ENCODE measurements around the gene ATRIP. TPM values are rescaled to one million over a fixed set of nuclear protein-coding genes. Genes with fewer than 3 reads are reported as not detected.

The ATRIP gene
- total RNA-seq, 4 donors from 2014 or later, result 7.5 to 10.5 (median 9.3) TPM

DNA sequence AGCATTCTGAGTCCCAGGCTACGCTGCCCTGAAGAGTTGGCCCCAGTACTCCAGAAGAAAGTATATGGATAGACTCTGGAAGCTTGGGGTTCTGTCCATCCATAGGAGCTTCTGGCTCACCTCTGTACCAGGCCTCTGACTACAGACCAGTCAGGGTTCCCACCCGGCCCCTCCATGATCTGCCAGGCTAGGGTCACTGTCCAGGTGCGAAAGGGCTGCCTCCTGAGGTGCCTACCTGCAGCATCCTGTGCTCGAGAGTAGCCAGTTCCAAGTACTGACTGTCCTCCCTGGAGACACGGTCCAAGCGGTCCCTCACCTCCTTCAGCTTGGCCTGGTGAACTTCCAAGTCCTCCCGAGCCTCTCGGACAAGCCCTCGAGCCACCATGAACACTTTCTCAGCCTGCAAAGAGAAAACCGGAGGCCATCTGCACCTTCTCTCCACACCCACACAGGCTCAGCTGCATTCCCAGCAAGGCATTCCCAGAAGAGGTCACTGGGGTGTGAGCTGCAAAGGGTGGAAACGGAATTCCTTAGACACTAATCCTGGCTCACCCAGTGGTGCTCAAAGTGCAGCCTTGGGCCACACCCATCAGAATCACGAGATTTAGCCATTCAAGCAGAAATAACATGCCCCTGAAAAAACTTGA lies 12.9 kb upstream of the ATRIP start:
- H3K27ac ChIP-seq, result peak overlapping the region; percentile 60 to 98 (median 79)
- WGBS, 2 donors, result 53 to 60% methylated on average over 9 to 11 of the region's 12 CpGs
- peaks cover 0 to 65% (median 23%) of the 10 kb centered on the region in 4 donors for H3K4me1 ChIP-seq
- H3K9me3 ChIP-seq, result no peaks in the 10 kb centered on the region
- peak in 1 of 2 donors; percentile 46 for DNase-seq (ENCODE audit: low spot score in 2 of 2)
- H3K27me3 ChIP-seq, result no peaks in the 10 kb centered on the region
- peak overlapping the region in 3 of 4 donors; percentile 23 to 40 (median 27) for H3K4me3 ChIP-seq
- peaks cover 0 to 17% (median 4%) of the 10 kb centered on the region in 3 donors for H3K36me3 ChIP-seq
- TF ChIP-seq POLR2A (IDR thresholded peaks at IDR 0.05) (peak in 1 of 2 donors; percentile 46), EP300 (IDR thresholded peaks at IDR 0.05) (peak; percentile 19 to 76)
- TF ChIP-seq, protein P1, sequence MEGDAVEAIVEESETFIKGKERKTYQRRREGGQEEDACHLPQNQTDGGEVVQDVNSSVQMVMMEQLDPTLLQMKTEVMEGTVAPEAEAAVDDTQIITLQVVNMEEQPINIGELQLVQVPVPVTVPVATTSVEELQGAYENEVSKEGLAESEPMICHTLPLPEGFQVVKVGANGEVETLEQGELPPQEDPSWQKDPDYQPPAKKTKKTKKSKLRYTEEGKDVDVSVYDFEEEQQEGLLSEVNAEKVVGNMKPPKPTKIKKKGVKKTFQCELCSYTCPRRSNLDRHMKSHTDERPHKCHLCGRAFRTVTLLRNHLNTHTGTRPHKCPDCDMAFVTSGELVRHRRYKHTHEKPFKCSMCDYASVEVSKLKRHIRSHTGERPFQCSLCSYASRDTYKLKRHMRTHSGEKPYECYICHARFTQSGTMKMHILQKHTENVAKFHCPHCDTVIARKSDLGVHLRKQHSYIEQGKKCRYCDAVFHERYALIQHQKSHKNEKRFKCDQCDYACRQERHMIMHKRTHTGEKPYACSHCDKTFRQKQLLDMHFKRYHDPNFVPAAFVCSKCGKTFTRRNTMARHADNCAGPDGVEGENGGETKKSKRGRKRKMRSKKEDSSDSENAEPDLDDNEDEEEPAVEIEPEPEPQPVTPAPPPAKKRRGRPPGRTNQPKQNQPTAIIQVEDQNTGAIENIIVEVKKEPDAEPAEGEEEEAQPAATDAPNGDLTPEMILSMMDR (IDR thresholded peaks at IDR 0.05), result no peak

DNA sequence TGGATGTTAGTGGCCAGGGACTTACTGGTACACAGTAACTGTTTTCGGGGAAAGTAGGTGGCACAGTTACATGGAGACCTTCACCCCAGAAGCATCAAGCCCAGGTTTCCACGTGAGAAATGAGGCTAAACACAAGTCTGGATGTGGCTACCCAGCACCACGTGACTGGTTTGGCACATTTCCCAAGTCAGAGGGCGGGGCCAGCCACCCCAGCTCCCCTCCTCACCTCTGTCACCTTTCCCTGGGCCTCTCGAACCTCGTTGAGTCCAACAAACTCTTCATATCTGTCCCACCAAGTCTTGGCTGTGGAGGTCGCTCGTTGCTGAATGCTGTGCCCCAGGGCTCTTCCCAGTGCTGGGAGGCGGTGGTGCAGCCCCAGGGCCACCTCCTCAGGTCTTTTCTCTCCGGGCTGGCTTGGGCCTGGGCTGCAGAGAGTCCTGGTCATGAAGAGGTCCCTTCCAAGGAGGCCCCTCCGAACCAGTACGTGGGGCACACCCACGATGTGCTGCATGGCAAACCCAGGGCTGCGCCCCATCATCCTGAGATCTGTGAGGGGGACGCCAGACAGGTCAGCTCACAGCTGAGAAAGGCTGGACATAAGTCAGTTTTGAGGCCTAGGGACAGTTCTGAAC lies 11.8 kb upstream of the ATRIP start:
- Histone ChIP-seq H3K9me3 (no peaks in the 10 kb centered on the region), H3K4me1 (peaks cover 0 to 72% (median 27%) of the 10 kb centered on the region in 4 donors), H3K4me3 (no peak overlapping the region), H3K27ac (peak overlapping the region; percentile 60 to 98 (median 79)), H3K36me3 (peaks cover 0 to 17% (median 4%) of the 10 kb centered on the region in 3 donors), H3K27me3 (no peaks in the 10 kb centered on the region)
- TF ChIP-seq EP300 (IDR thresholded peaks at IDR 0.05), result no peak
- DNase-seq (ENCODE audit: low spot score in 2 of 2), result no peak
- 68 to 71% methylated on average over 11 to 15 of the region's 15 CpGs for WGBS, 2 donors

DNA sequence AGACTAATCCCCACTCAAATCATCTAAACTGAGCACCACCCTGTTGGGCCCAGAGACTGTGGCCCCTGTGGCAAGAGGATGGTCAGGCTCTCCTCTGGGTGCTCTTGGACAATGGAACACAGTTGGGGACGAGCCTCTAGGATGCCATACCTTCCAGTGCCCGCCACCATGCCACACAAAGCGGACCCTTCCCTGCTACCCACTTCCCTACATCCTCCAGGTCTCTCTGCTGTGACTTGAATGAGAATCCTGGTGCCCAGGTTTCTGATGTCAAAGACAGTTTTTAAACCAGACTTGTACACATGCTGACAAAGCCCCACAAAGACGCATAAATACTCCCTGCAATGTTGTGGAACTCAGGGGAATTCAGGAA lies 11.3 kb upstream of the ATRIP start:
- no peaks in the 10 kb centered on the region for H3K27me3 ChIP-seq
- no peaks in the 10 kb centered on the region for H3K9me3 ChIP-seq
- no peak for DNase-seq (ENCODE audit: low spot score in 2 of 2)
- H3K36me3 ChIP-seq, result peaks cover 0 to 17% (median 4%) of the 10 kb centered on the region in 3 donors
- H3K4me1 ChIP-seq, result peaks cover 0 to 68% (median 26%) of the 10 kb centered on the region in 4 donors
- TF ChIP-seq EP300 (IDR thresholded peaks at IDR 0.05) (no peak), POLR2A (IDR thresholded peaks at IDR 0.05) (no peak)
- TF ChIP-seq, protein P1 (IDR thresholded peaks at IDR 0.05), result no peak
- 75 to 86% methylated on average over 4 of the region's 4 CpGs for WGBS, 2 donors
- H3K27ac ChIP-seq, result peak overlapping the region; percentile 60 to 98 (median 79)
- H3K4me3 ChIP-seq, result no peak overlapping the region

DNA sequence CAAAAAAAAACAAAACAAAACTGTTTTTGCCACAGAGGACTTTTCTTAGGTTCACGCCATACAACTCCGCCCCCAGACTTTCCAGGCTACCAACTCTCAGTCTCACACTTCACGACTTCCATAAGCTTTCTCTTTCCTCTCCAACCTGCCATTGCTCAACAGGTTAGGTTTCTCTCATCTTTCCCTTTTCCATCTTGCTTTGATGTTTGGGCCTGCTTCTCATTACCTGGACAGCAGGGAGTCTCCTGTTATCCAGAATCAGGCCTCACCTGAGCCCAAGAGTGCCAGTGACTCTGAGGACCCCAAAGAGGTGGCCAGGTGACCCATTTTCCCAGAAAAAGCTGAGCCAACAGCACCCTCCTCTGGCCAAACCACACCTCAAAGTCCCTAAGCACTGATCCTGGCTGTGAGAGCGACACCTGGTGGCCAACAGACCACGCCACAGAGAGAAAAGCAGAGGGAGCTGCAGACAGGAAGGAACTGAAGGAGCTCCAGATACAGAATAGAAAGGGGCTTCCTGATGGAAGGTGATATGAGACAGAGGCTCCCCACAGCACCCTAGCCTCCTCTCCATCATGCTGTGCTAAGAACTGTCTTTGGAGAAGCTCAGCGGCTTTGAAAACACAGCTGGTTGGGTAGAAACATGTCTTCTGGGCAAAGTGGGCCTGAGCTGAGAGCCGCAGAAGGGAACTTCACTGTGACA lies 10.6 kb upstream of the ATRIP start:
- WGBS, 2 donors, result 33 to 41% methylated on average over 7 of the region's 7 CpGs
- peaks cover 0 to 17% (median 4%) of the 10 kb centered on the region in 3 donors for H3K36me3 ChIP-seq
- DNase-seq (ENCODE audit: low spot score in 2 of 2), result peak; percentile 82 to 89
- TF ChIP-seq, protein P1 (IDR thresholded peaks at IDR 0.05), result peak; percentile 96 to 100 (median 99)
- TF ChIP-seq POLR2A (IDR thresholded peaks at IDR 0.05) (no peak), EP300 (IDR thresholded peaks at IDR 0.05) (no peak)
- H3K4me1 ChIP-seq, result peaks cover 0 to 63% (median 23%) of the 10 kb centered on the region in 4 donors
- peak overlapping the region in 3 of 4 donors; percentile 71 to 98 (median 87) for H3K27ac ChIP-seq
- H3K9me3 ChIP-seq, result no peaks in the 10 kb centered on the region
- no peak overlapping the region for H3K4me3 ChIP-seq
- no peaks in the 10 kb centered on the region for H3K27me3 ChIP-seq

DNA sequence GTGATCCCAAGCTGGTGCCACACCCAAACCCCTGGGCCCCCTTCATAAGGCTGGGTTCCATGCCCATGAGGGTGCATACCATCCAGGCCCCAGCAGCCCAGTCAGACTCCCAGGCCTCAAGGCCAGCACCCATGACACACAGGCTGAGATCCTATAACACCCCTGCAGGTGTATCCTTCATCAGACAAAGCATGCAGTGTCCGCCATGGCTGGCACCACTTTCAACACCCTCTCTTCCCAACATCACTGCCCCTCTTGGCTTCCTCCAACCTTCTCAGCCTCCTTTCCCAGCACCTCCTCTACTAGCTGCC lies 10.1 kb upstream of the ATRIP start:
- Histone ChIP-seq H3K4me3 (no peak overlapping the region), H3K27me3 (no peaks in the 10 kb centered on the region), H3K9me3 (no peaks in the 10 kb centered on the region), H3K4me1 (peaks cover 0 to 63% (median 28%) of the 10 kb centered on the region in 4 donors), H3K36me3 (peaks cover 0 to 17% (median 4%) of the 10 kb centered on the region in 3 donors), H3K27ac (peak overlapping the region in 1 of 4 donors; percentile 98)
- 45 to 63% methylated on average over 1 of the region's 1 CpG for WGBS, 2 donors
- TF ChIP-seq, protein P1 (IDR thresholded peaks at IDR 0.05), result no peak
- no peak for TF ChIP-seq EP300 (IDR thresholded peaks at IDR 0.05)
- no peak for TF ChIP-seq POLR2A (IDR thresholded peaks at IDR 0.05)
- no peak for DNase-seq (ENCODE audit: low spot score in 2 of 2)

All from tibial nerve (tissue), 4 donors.